Neural progenitor cell (in vitro differentiated cells): Measurements from ENCODE around the gene PSD4.

Source experiments
- CTCF ChIP-seq: fragments of 200-600 bp; sonication (generic); IDR thresholded peaks from 2 replicates; pipeline ENCODE4 v1.5.1; 2017; ENCODE audit warnings: antibody characterized with exemption, mild to moderate bottlenecking
- EZH2 ChIP-seq: fragments of 200-600 bp; sonication (generic); IDR thresholded peaks from 2 replicates; pipeline ENCODE4 v1.6.1; 2017; ENCODE audit warnings: antibody characterized with exemption, mild to moderate bottlenecking, moderate library complexity
- EZH2phosphoT487 ChIP-seq: fragments of 200-600 bp; sonication (generic); IDR thresholded peaks from 2 replicates; pipeline ENCODE4 v1.6.1; 2017; ENCODE audit warnings: antibody characterized with exemption

- no peak for TF ChIP-seq CTCF
- TF ChIP-seq EZH2phosphoT487 = no peak
- TF ChIP-seq EZH2 = no peak
These were observed 14.0 kb downstream of the PSD4 start for GRCh38 chr2:113187771-113188170.
